ENCODE data around the gene AFF4. TPM values are rescaled to one million over a fixed set of nuclear protein-coding genes. Genes with fewer than 3 reads are reported as not detected.

AFF4 gene
- total RNA-seq, 1 donor from 2014 or later: 69.9 TPM

DNA sequence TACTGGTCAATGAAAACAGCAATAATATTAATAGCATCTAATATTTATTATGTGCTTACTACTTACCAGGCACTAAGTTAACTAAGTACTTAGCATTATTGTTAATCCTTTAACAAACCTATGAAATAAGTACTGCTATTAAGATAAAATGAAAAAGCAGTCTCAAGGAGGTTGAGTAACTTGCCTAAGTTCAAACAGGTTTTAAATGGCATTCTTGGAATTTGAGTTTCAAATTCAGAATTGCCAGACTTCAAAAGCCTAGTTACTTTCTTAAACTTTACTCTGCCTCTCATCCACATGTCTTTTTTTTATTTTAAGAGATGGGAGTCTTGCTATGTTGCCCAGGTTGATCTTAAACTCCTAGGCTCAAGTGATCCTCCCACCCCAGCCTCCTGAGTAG, 73.9 kb downstream of the AFF4 start:
- Mint-ChIP-seq H3K9me3 (no peaks in the 10 kb centered on the region), H3K27me3 (no peaks in the 10 kb centered on the region), H3K4me3 (no peak overlapping the region), H3K36me3 (peaks cover 41% of the 10 kb centered on the region), H3K4me1 (ENCODE audit: unreplicated experiment) (peaks cover 15% of the 10 kb centered on the region), H3K27ac (no peak overlapping the region)
- TF ChIP-seq, protein P1, sequence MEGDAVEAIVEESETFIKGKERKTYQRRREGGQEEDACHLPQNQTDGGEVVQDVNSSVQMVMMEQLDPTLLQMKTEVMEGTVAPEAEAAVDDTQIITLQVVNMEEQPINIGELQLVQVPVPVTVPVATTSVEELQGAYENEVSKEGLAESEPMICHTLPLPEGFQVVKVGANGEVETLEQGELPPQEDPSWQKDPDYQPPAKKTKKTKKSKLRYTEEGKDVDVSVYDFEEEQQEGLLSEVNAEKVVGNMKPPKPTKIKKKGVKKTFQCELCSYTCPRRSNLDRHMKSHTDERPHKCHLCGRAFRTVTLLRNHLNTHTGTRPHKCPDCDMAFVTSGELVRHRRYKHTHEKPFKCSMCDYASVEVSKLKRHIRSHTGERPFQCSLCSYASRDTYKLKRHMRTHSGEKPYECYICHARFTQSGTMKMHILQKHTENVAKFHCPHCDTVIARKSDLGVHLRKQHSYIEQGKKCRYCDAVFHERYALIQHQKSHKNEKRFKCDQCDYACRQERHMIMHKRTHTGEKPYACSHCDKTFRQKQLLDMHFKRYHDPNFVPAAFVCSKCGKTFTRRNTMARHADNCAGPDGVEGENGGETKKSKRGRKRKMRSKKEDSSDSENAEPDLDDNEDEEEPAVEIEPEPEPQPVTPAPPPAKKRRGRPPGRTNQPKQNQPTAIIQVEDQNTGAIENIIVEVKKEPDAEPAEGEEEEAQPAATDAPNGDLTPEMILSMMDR (conservative IDR thresholded peaks at IDR 0.05): no peak
- DNase-seq (ENCODE audit: extremely low spot score, unreplicated experiment): no peak

DNA sequence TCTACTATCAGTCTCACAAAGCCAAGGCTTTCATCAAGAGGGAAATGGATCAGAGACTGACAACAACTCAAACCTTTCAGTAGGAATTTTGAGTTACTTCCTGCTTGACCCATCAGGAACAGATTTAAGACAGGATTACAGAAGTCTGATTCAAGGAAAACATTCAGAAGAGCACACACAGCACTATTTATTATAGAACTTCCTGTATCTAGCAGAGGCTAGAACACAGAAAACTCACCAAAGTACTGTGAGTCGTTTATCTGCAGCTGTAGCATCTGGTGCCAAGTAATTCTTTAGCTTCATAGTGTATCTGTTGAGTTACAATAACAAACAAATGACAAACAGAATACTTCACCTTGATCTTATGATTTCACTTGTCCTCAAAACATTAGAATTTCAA, 76.2 kb downstream of the AFF4 start:
- no peak overlapping the region for H3K4me3 Mint-ChIP-seq
- H3K36me3 Mint-ChIP-seq: peaks cover 39% of the 10 kb centered on the region
- H3K9me3 Mint-ChIP-seq: no peaks in the 10 kb centered on the region
- H3K27me3 Mint-ChIP-seq: no peaks in the 10 kb centered on the region
- peaks cover 23% of the 10 kb centered on the region for H3K4me1 Mint-ChIP-seq (ENCODE audit: unreplicated experiment)
- DNase-seq (ENCODE audit: extremely low spot score, unreplicated experiment): no peak
- TF ChIP-seq, protein P1 (conservative IDR thresholded peaks at IDR 0.05): no peak
- H3K27ac Mint-ChIP-seq: no peak overlapping the region

DNA sequence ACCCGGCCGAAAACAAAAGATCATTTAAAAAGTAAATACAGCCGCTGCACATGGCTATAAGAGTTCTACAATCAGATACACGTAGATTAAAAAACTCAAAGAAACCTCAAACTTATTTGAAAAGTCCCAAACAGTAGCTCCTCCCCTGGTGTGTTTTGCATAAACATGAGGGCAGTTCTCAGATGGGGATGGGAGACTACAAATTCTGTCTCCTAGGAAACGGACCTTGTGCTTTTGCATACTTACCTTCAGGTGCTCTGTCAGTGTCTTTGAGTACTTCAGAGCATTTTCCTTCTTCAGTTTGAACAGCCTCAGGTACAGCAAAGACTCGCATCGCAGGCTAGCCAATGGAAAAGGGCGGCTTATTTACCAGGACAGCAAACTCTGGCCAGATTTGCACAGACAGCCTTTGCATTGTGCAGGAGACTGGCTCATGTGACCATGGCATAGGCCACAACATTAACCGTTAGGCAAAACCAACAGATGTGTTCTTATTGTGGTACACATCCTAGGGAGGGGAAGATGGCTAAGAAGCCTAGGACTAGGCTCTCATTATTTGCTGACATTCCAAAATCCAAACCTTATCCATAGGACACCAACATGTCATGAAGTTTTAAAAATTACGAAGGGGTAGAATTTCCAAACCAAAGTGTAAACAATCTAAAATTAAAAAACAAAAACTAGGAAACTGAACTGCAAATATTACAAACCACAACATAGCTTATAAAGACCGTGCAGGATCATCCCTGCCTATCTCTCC, 77.2 kb downstream of the AFF4 start:
- TF ChIP-seq, protein P1 (conservative IDR thresholded peaks at IDR 0.05): no peak
- no peak for DNase-seq (ENCODE audit: extremely low spot score, unreplicated experiment)
- H3K27me3 Mint-ChIP-seq: no peaks in the 10 kb centered on the region
- peaks cover 23% of the 10 kb centered on the region for H3K4me1 Mint-ChIP-seq (ENCODE audit: unreplicated experiment)
- no peak overlapping the region for H3K27ac Mint-ChIP-seq
- H3K9me3 Mint-ChIP-seq: no peaks in the 10 kb centered on the region
- peaks cover 34% of the 10 kb centered on the region for H3K36me3 Mint-ChIP-seq
- no peak overlapping the region for H3K4me3 Mint-ChIP-seq

DNA sequence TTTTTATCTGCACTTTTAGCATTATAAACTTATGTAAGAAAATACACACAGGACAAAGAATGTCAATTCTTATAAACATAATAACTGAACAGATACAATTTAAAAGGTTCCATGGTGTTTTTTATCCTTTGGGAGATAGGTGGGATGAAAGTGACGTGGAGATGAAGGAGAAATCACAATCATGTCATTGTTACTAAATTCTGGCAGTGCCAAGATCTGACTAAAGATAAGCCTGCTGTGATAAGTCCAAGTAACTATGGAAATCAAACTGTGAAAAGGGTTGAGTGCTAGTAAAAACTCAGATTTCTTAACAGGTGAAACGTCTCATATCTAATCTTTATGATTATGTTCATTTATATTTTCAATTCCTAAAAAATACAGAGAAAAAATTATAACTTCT, 78.9 kb downstream of the AFF4 start:
- H3K4me1 Mint-ChIP-seq (ENCODE audit: unreplicated experiment): peaks cover 23% of the 10 kb centered on the region
- TF ChIP-seq, protein P1 (conservative IDR thresholded peaks at IDR 0.05): no peak
- no peak overlapping the region for H3K27ac Mint-ChIP-seq
- DNase-seq (ENCODE audit: extremely low spot score, unreplicated experiment): no peak
- H3K9me3 Mint-ChIP-seq: no peaks in the 10 kb centered on the region
- no peak overlapping the region for H3K4me3 Mint-ChIP-seq
- peaks cover 39% of the 10 kb centered on the region for H3K36me3 Mint-ChIP-seq
- no peaks in the 10 kb centered on the region for H3K27me3 Mint-ChIP-seq

DNA sequence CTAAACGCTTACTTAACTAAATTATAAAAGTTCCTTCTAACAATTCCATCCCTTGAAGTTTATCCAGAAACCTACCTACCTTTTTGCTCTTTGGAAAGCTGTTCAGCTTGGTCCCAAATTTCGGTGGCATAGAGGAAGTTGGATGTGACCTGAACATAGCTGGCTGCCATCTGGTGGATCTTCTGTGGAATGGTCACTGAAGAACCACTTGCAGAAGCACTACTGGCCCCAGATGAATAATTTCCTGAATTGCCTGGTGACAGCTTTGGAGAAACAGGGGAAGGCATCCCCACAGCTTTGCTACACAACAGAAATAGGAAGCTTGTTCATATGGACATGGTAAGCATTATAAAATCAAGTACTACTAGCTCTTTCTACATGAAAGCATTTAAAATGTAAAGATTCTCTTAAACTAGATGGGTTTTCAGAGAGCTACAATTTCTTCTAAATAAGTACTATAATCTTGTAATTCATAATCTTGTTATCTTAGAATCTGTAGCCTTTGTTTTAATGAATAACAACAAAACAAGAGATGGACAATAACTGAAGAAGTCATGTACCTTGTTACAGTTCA, 80.1 kb downstream of the AFF4 start:
- Mint-ChIP-seq H3K36me3 (peaks cover 41% of the 10 kb centered on the region), H3K27ac (peak overlapping the region; percentile 24), H3K27me3 (no peaks in the 10 kb centered on the region), H3K4me1 (ENCODE audit: unreplicated experiment) (peaks cover 23% of the 10 kb centered on the region), H3K9me3 (no peaks in the 10 kb centered on the region), H3K4me3 (no peak overlapping the region)
- TF ChIP-seq, protein P1 (conservative IDR thresholded peaks at IDR 0.05): peak; percentile 80
- DNase-seq (ENCODE audit: extremely low spot score, unreplicated experiment): no peak
